Measurements from ENCODE around the gene NTRK1. TPM values are rescaled to one million over a fixed set of nuclear protein-coding genes. Genes with fewer than 3 reads are reported as not detected.

Gene NTRK1
- total and polyA plus RNA-seq, 2 of the 13 experiments (the other 11 are each of a cell fraction or from before 2014, with no cell fraction given) = not detected

DNA sequence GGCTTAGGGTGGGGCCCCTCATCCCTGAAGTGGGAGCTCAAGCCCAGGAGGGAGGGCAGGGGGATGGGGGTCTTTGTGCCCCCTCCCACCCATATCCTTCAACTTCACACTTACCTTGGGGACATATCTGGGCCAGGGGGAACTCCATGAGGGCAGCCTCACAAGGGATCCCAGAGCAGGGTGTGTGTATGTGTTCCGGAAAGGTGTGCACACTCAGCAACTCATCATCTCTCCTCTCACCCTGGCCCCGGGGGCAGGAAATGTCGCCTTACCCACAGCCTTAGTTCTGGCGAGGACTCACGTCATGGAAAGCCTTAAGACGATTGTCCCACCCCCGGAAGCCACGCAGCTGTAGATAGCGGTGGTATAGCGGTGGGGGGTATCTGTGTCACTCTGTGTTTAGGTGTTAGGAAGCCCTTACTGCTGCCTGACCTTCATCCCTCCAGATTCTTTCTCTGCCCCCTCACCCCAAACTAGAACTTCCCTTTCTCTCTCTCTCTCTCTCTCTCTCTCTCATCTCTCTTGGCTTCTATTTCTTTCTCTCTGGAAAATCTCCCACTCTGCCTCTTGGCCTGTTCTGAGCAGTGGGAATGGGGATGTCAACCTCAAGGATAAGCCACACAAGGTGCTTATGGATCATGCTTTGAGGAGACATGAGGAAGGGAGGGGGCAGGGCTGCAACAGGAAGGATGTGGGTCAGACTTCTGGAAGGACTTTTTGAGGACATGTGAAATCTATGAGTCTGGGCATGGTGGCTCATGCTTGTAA, 43.9 kb upstream of the NTRK1 start, which contains the start of gene SH2D2A:
TSS of gene SH2D2A (minus strand) at position 288 of the 768 bp plus-strand sequence. CDS start at position 148, 140 bp downstream.
- Histone ChIP-seq H3K27ac (ENCODE audit: extremely low read length, insufficient read depth, low read length) (no peak within 1 kb of the TSS), H3K9ac (ENCODE audit: insufficient read depth, low read depth, low read length) (no peak within 1 kb of the TSS), H4K20me1 (ENCODE audit: insufficient read depth, low read length) (no peaks in the 10 kb centered on the region), H3K36me3 (replicated peaks in 1 of 2; ENCODE audit: control insufficient read depth in 1 of 2, insufficient read depth in 2 of 2, low read length in 2 of 2) (no peaks in the 10 kb centered on the region), H2AFZ (ENCODE audit: low read length) (no peak within 1 kb of the TSS), H3K4me3 (replicated peaks in 1 of 3; ENCODE audit: insufficient read depth in 1 of 3, low read depth in 2 of 3, low read length in 3 of 3) (no peak within 1 kb of the TSS), H3K79me2 (ENCODE audit: insufficient read depth, low read length) (no peaks in the 10 kb centered on the region), H3K27me3 (ENCODE audit: control insufficient read depth in 1 of 2, insufficient read depth in 2 of 2, low read length in 2 of 2) (peaks cover 9 to 31% of the 10 kb centered on the region in 2 experiments; a peak in 4 of 5 replicates), H3K4me2 (ENCODE audit: low read depth, low read length) (no peak within 1 kb of the TSS; the same call in 1 of the 2 replicates), H3K4me1 (ENCODE audit: insufficient read depth, low read length) (peaks cover 33% of the 10 kb centered on the region), H3K9me3 (ENCODE audit: low read length) (no peaks in the 10 kb centered on the region)
- 83% methylated on average over 2 of the region's 10 CpGs for WGBS (ENCODE audit: low lambda C conversion rate)
- intact Hi-C loops (cut with micrococcal nuclease; ENCODE audit: unreplicated experiment) = no loop called here
- DNase-seq (ENCODE audit: low spot score) = no peak
- ChIA-PET CTCF (ENCODE audit: low intra/inter-chr PET ratio, low total read pairs) (no interaction called here), POLR2A (no interaction called here)
- in situ Hi-C loops (cut with HindIII; ENCODE audit: extremely low pct_ligation_motif_present, low pct_unique_long_range_greater_than_20kb) = no loop called here
- BruUV-seq (replicated peaks) = no TSS peak
- no peak for ATAC-seq
- FAIRE-seq = no peak
- TF ChIP-seq RBM39 (IDR thresholded peaks at IDR 0.05; ENCODE audit: low read depth, low read length, poor library complexity, severe bottlenecking) = no peak
- no peak for TF ChIP-seq RNF2 (conservative IDR thresholded peaks at IDR 0.05; ENCODE audit: low read depth)
- no peak for TF ChIP-seq HIVEP1 (CRISPR knock-in tag; IDR thresholded peaks at IDR 0.05)
- no peak for TF ChIP-seq ZNF782 (CRISPR knock-in tag; IDR thresholded peaks at IDR 0.05; ENCODE audit: borderline replicate concordance)
- no peak for TF ChIP-seq ZNF44 (CRISPR knock-in tag; IDR thresholded peaks at IDR 0.05)

DNA sequence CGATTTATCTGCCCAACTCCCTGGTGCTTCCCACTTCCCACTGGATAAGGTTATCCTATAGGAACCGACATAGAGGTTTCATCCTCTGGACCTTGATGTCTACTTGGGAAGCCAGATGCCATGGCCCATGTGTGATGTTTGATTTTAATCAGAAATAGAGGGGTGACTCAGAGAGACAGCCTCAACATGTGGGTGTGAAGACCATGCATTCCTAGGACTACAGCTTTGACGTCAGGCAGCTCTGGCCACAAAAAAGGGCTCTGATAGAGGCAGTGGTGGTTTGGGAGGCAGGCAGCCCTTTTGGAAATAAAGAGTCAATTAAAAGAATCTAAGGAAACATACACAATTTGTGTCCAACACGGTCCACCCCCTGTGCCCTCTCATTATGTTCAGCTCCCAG, 38.9 kb upstream of the NTRK1 start:
- no peaks in the 10 kb centered on the region for H3K79me2 ChIP-seq (ENCODE audit: insufficient read depth, low read length)
- in situ Hi-C loops (cut with HindIII; ENCODE audit: extremely low pct_ligation_motif_present, low pct_unique_long_range_greater_than_20kb) (no loop called here), intact Hi-C loops (cut with micrococcal nuclease; ENCODE audit: unreplicated experiment) (no loop called here)
- ChIA-PET POLR2A (no interaction called here), CTCF (ENCODE audit: low intra/inter-chr PET ratio, low total read pairs) (no interaction called here)
- H3K9me3 ChIP-seq (ENCODE audit: low read length) = no peaks in the 10 kb centered on the region
- H3K4me1 ChIP-seq (ENCODE audit: insufficient read depth, low read length) = no peaks in the 10 kb centered on the region
- DNase-seq (ENCODE audit: low spot score) (no peak), ATAC-seq (no peak), FAIRE-seq (no peak)
- BruUV-seq (replicated peaks) = no TSS peak
- H3K27me3 ChIP-seq (ENCODE audit: control insufficient read depth in 1 of 2, insufficient read depth in 2 of 2, low read length in 2 of 2) = peaks cover under 1 to 30% of the 10 kb centered on the region in 2 experiments; a peak in 4 of 5 replicates
- no peak overlapping the region for H2AFZ ChIP-seq (ENCODE audit: low read length)
- H4K20me1 ChIP-seq (ENCODE audit: insufficient read depth, low read length) = no peaks in the 10 kb centered on the region
- no peak overlapping the region for H3K4me2 ChIP-seq (ENCODE audit: low read depth, low read length)
- 0% methylated on average over 4 of the region's 4 CpGs for WGBS (ENCODE audit: low lambda C conversion rate)
- no peaks in the 10 kb centered on the region for H3K36me3 ChIP-seq (replicated peaks in 1 of 2; ENCODE audit: control insufficient read depth in 1 of 2, insufficient read depth in 2 of 2, low read length in 2 of 2)
- no peak overlapping the region for H3K9ac ChIP-seq (ENCODE audit: insufficient read depth, low read depth, low read length)
- H3K4me3 ChIP-seq (replicated peaks in 1 of 3; ENCODE audit: insufficient read depth in 1 of 3, low read depth in 2 of 3, low read length in 3 of 3) = no peak overlapping the region
- no peak overlapping the region for H3K27ac ChIP-seq (ENCODE audit: extremely low read length, insufficient read depth, low read length)
- no peak for TF ChIP-seq ZNF891 (CRISPR knock-in tag; IDR thresholded peaks at IDR 0.05)
- TF ChIP-seq, protein P1, sequence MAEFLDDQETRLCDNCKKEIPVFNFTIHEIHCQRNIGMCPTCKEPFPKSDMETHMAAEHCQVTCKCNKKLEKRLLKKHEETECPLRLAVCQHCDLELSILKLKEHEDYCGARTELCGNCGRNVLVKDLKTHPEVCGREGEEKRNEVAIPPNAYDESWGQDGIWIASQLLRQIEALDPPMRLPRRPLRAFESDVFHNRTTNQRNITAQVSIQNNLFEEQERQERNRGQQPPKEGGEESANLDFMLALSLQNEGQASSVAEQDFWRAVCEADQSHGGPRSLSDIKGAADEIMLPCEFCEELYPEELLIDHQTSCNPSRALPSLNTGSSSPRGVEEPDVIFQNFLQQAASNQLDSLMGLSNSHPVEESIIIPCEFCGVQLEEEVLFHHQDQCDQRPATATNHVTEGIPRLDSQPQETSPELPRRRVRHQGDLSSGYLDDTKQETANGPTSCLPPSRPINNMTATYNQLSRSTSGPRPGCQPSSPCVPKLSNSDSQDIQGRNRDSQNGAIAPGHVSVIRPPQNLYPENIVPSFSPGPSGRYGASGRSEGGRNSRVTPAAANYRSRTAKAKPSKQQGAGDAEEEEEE (CRISPR knock-in tag; IDR thresholded peaks at IDR 0.05; ENCODE audit: borderline replicate concordance) = no peak
- TF ChIP-seq ZNF543 (CRISPR knock-in tag; IDR thresholded peaks at IDR 0.05) = no peak
- no peak for TF ChIP-seq GPN1 (CRISPR knock-in tag; IDR thresholded peaks at IDR 0.05; ENCODE audit: borderline replicate concordance)
- TF ChIP-seq ZNF326 (CRISPR knock-in tag; IDR thresholded peaks at IDR 0.05; ENCODE audit: borderline replicate concordance) = no peak
- TF ChIP-seq, protein P2, sequence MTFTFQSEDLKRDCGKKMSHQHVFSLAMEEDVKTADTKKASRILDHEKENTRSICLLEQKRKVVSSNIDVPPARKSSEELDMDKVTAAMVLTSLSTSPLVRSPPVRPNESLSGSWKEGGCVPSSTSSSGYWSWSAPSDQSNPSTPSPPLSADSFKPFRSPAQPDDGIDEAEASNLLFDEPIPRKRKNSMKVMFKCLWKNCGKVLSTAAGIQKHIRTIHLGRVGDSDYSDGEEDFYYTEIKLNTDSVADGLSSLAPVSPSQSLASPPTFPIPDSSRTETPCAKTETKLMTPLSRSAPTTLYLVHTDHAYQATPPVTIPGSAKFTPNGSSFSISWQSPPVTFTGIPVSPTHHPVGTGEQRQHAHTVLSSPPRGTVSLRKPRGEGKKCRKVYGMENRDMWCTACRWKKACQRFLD (CRISPR knock-in tag; IDR thresholded peaks at IDR 0.05; ENCODE audit: borderline replicate concordance) = no peak
- TF ChIP-seq ZNF460 (CRISPR knock-in tag; IDR thresholded peaks at IDR 0.05; ENCODE audit: borderline replicate concordance) = no peak
- TF ChIP-seq ZNF7 (CRISPR knock-in tag; IDR thresholded peaks at IDR 0.05) = no peak
- TF ChIP-seq ZNF616 (CRISPR knock-in tag; IDR thresholded peaks at IDR 0.05; ENCODE audit: low read depth) = no peak
- TF ChIP-seq ZNF83 (CRISPR knock-in tag; IDR thresholded peaks at IDR 0.05; ENCODE audit: borderline replicate concordance) = no peak
- TF ChIP-seq NR1H2 (CRISPR knock-in tag; IDR thresholded peaks at IDR 0.05; ENCODE audit: borderline replicate concordance, low read depth) = no peak

All from HepG2 (cell line).